ENCODE measurements around the gene ERG. TPM values are rescaled to one million over a fixed set of nuclear protein-coding genes. Genes with fewer than 3 reads are reported as not detected.
A peak's percentile ranks its signal among the peaks of the same experiment; 100 is the strongest.

ERG gene
- polyA plus RNA-seq, 1 donor from 2014 or later, result not detected

GRCh38 chr21:38356883-38357625, 141.2 kb downstream of the ERG start:
- no peak for TF ChIP-seq TAF1 (IDR thresholded peaks at IDR 0.05; ENCODE audit: low read depth)
- no peak for TF ChIP-seq MXI1 (conservative IDR thresholded peaks at IDR 0.05; ENCODE audit: poor library complexity, severe bottlenecking)
- no peak for TF ChIP-seq REST (IDR thresholded peaks at IDR 0.05; ENCODE audit: borderline replicate concordance)
- TF ChIP-seq EZH2 (IDR thresholded peaks at IDR 0.05; ENCODE audit: borderline replicate concordance, insufficient read depth, low read length, poor library complexity, severe bottlenecking), result no peak
- no peak for TF ChIP-seq CTCF (IDR thresholded peaks at IDR 0.05; ENCODE audit: poor library complexity, severe bottlenecking)
- Histone ChIP-seq H3K9me2 (ENCODE audit: insufficient read depth, low read length) (no peaks in the 10 kb centered on the region), H4K20me1 (ENCODE audit: insufficient read depth) (no peaks in the 10 kb centered on the region), H3K4me3 (ENCODE audit: low read length) (no peak overlapping the region), H3K36me3 (ENCODE audit: insufficient read depth, low read length) (no peaks in the 10 kb centered on the region), H3K4me2 (ENCODE audit: low read length) (no peak overlapping the region), H3K79me2 (replicated peaks; ENCODE audit: insufficient read depth, low read length) (no peaks in the 10 kb centered on the region), H3K9ac (ENCODE audit: low read length) (no peak overlapping the region), H3K27me3 (ENCODE audit: insufficient read depth, low read depth, low read length) (no peaks in the 10 kb centered on the region), H3K9me3 (ENCODE audit: low read length) (no peaks in the 10 kb centered on the region), H3K27ac (ENCODE audit: low read length) (no peak overlapping the region), H2AFZ (ENCODE audit: low read depth, low read length) (no peak overlapping the region), H3F3A (ENCODE audit: insufficient read depth, low read length, poor library complexity, severe bottlenecking) (no peaks in the 10 kb centered on the region)

- Histone ChIP-seq H3K9me3 (ENCODE audit: low read length) (no peaks in the 10 kb centered on the region), H3K36me3 (ENCODE audit: insufficient read depth, low read length) (no peaks in the 10 kb centered on the region), H2AFZ (ENCODE audit: low read depth, low read length) (no peak overlapping the region), H3K9me2 (ENCODE audit: insufficient read depth, low read length) (no peaks in the 10 kb centered on the region), H3K9ac (ENCODE audit: low read length) (no peak overlapping the region), H3K4me3 (ENCODE audit: low read length) (no peak overlapping the region), H3F3A (ENCODE audit: insufficient read depth, low read length, poor library complexity, severe bottlenecking) (no peaks in the 10 kb centered on the region), H3K27ac (ENCODE audit: low read length) (no peak overlapping the region), H4K20me1 (ENCODE audit: insufficient read depth) (no peaks in the 10 kb centered on the region), H3K79me2 (replicated peaks; ENCODE audit: insufficient read depth, low read length) (no peaks in the 10 kb centered on the region), H3K27me3 (ENCODE audit: insufficient read depth, low read depth, low read length) (no peaks in the 10 kb centered on the region), H3K4me2 (ENCODE audit: low read length) (no peak overlapping the region)
- TF ChIP-seq CTCF (IDR thresholded peaks at IDR 0.05; ENCODE audit: poor library complexity, severe bottlenecking) (peak; percentile 95), RAD21 (conservative IDR thresholded peaks at IDR 0.05) (peak; percentile 99), SMC3 (conservative IDR thresholded peaks at IDR 0.05; ENCODE audit: poor library complexity) (peak; percentile 96), EP300 (conservative IDR thresholded peaks at IDR 0.05; ENCODE audit: poor library complexity, severe bottlenecking) (no peak)
These were observed 142.1 kb downstream of the ERG start for GRCh38 chr21:38355992-38356781.
